IMR-90 (cell line): ENCODE measurements around the gene AQP12A. TPM values are rescaled to one million over a fixed set of nuclear protein-coding genes. Genes with fewer than 3 reads are reported as not detected.

Experiments used
- ATAC-seq: fragments of 200-7000 bp; cut with Tn5 transposase; 2 replicates; pipeline ENCODE4 v1.9.1; 2020; ENCODE audit warnings: low read depth, mild to moderate bottlenecking, moderate library complexity
- BruUV-seq: library from RNA; stranded (reverse); fragments of 400-500 nt; replicated peaks from 2 replicates; lab custom pipeline; 2021; lab: Mats Ljungman, UMichigan
- CTCF ChIA-PET: fragments of 300-600 bp; formaldehyde crosslinking; extraction: SDS; loops from one replicate; lab custom pipeline; 2021; ENCODE audit warnings: antibody characterized with exemption; lab: Yijun Ruan, JAX
- POLR2A ChIA-PET: fragments of 300-600 bp; sonication (Branson Sonifier 250); formaldehyde crosslinking; loops from one replicate; lab custom pipeline; 2022; ENCODE audit warnings: antibody characterized with exemption; ENCODE audit not compliant: unreplicated experiment; lab: Charles Lee
- DNase-seq: peaks from one replicate; pipeline ENCODE4 v3.0.0; 2013
- H2AFZ ChIP-seq: replicated peaks from 2 replicates; pipeline ENCODE3; 2013; ENCODE audit warnings: low read length, mild to moderate bottlenecking; ENCODE audit not compliant: poor library complexity
- H2AK5ac ChIP-seq: 2 replicates; pipeline ENCODE4 v1.6.1; 2013; ENCODE audit warnings: low read depth, low read length, inconsistent platforms
- H2AK9ac ChIP-seq: replicated peaks from 2 replicates; pipeline ENCODE3; 2013; ENCODE audit warnings: mild to moderate bottlenecking, low read depth, low read length, moderate library complexity; ENCODE audit not compliant: poor library complexity
- H2BK120ac ChIP-seq: 2 replicates; pipeline ENCODE4 v1.6.1; 2013; ENCODE audit warnings: low read depth, low read length, inconsistent platforms
- H2BK15ac ChIP-seq: 3 replicates; pipeline ENCODE4 v1.6.1; 2013; ENCODE audit warnings: low read depth, low read length, inconsistent platforms
- H2BK20ac ChIP-seq: 2 replicates; pipeline ENCODE4 v1.6.1; 2013; ENCODE audit warnings: low read depth, mild to moderate bottlenecking, inconsistent platforms, low read length, moderate library complexity
- H2BK5ac ChIP-seq: 2 replicates; pipeline ENCODE4 v1.6.1; 2013; ENCODE audit warnings: mild to moderate bottlenecking, low read depth, low read length, inconsistent platforms; ENCODE audit not compliant: poor library complexity, severe bottlenecking
- H3K14ac ChIP-seq: replicated peaks from 2 replicates; pipeline ENCODE4 v1.6.1; 2013; ENCODE audit warnings: low read depth, low read length, inconsistent platforms
- H3K18ac ChIP-seq: 2 replicates; pipeline ENCODE4 v1.6.1; 2013; ENCODE audit warnings: low read depth, low read length, control low read depth
- H3K23ac ChIP-seq: 2 replicates; pipeline ENCODE4 v1.6.1; 2013; ENCODE audit warnings: low read depth, low read length, inconsistent platforms
- H3K27ac ChIP-seq: 2 replicates; pipeline ENCODE4 v1.5.1; 2013; ENCODE audit warnings: mild to moderate bottlenecking, control low read depth, low read length; ENCODE audit not compliant: insufficient read depth
- H3K27me3 ChIP-seq: 2 replicates; pipeline ENCODE4 v1.6.1; 2013; ENCODE audit warnings: low read length; ENCODE audit not compliant: control insufficient read depth, insufficient read depth
- H3K36me3 ChIP-seq: 2 replicates; pipeline ENCODE4 v1.6.1; 2013; ENCODE audit warnings: low read length, mixed read lengths; ENCODE audit not compliant: control insufficient read depth, insufficient read depth
- H3K4ac ChIP-seq: 2 replicates; pipeline ENCODE4 v1.6.1; 2013; ENCODE audit warnings: low read depth, low read length, inconsistent platforms
- H3K4me1 ChIP-seq: 2 replicates; pipeline ENCODE4 v1.6.1; 2013; ENCODE audit warnings: low read length, mixed read lengths; ENCODE audit not compliant: control insufficient read depth, insufficient read depth
- H3K4me2 ChIP-seq: 2 replicates; pipeline ENCODE4 v1.6.1; 2013; ENCODE audit warnings: low read depth, mild to moderate bottlenecking, control low read depth, low read length, moderate library complexity
- H3K4me3 ChIP-seq: 2 replicates; pipeline ENCODE4 v1.5.1; 2013; ENCODE audit warnings: low read depth, mild to moderate bottlenecking, control low read depth, low read length, moderate library complexity; ENCODE audit not compliant: insufficient read depth
- H3K56ac ChIP-seq: 2 replicates; pipeline ENCODE4 v1.6.1; 2013; ENCODE audit warnings: low read length, inconsistent platforms; ENCODE audit not compliant: insufficient read depth; ENCODE audit errors: extremely low read depth
- H3K79me1 ChIP-seq, 2 experiments: 2 replicates each; pipeline ENCODE4 v1.6.1; 2013; ENCODE audit warnings: low read length in 2 of 2, inconsistent platforms in 1 of 2, low read depth in 1 of 2
- H3K9ac ChIP-seq: 2 replicates; pipeline ENCODE4 v1.6.1; 2013; ENCODE audit warnings: low read depth, low read length, control low read depth
- H3K9me1 ChIP-seq: 2 replicates; pipeline ENCODE4 v1.6.1; 2013; ENCODE audit warnings: low read length, inconsistent platforms; ENCODE audit not compliant: insufficient read depth
- H3K9me3 ChIP-seq: 2 replicates; pipeline ENCODE4 v1.6.1; 2013; ENCODE audit warnings: low read length; ENCODE audit not compliant: control insufficient read depth, insufficient read depth
- H4K20me1 ChIP-seq: 2 replicates; pipeline ENCODE4 v1.6.1; 2013; ENCODE audit warnings: low read length, inconsistent platforms; ENCODE audit not compliant: insufficient read depth
- H4K5ac ChIP-seq: 2 replicates; pipeline ENCODE4 v1.6.1; 2013; ENCODE audit warnings: mild to moderate bottlenecking, low read depth, low read length, control low read depth
- H4K8ac ChIP-seq, 2 experiments: 2 replicates each; pipeline ENCODE4 v1.6.1; 2013; ENCODE audit warnings: low read depth in 2 of 2, low read length in 2 of 2, control low read depth in 1 of 2, inconsistent platforms in 1 of 2
- H4K91ac ChIP-seq: 2 replicates; pipeline ENCODE4 v1.6.1; 2013; ENCODE audit warnings: low read depth, low read length, inconsistent platforms; ENCODE audit not compliant: insufficient read depth
- MAZ ChIP-seq: IDR thresholded peaks from 2 replicates; pipeline ENCODE4 v1.6.1; 2012; ENCODE audit warnings: low read depth, mild to moderate bottlenecking, low read length, improper control_type of control experiment, moderate library complexity, borderline replicate concordance
- RCOR1 ChIP-seq: IDR thresholded peaks from 2 replicates; pipeline ENCODE4 v1.6.1; 2012; ENCODE audit warnings: mild to moderate bottlenecking, low read length, improper control_type of control experiment; ENCODE audit not compliant: insufficient replicate concordance
- RFX5 ChIP-seq: IDR thresholded peaks from 2 replicates; pipeline ENCODE4 v1.8.0; 2012; ENCODE audit warnings: low read depth, mild to moderate bottlenecking, low read length, moderate library complexity
- SMC3 ChIP-seq: fragments of 150-350 bp; IDR thresholded peaks from 2 replicates; pipeline ENCODE4 v1.6.1; 2016; ENCODE audit warnings: low read depth, mild to moderate bottlenecking, antibody characterized with exemption, low read length, moderate library complexity
- WGBS, 2 experiments: methylation state at CpG; one replicate each; pipeline versions ENCODE4 v1.1.5 to v1.1.7; 2013; ENCODE audit warnings: missing lambda C conversion rate in 2 of 2; ENCODE audit not compliant: insufficient read length in 1 of 2; ENCODE audit errors: extremely low coverage in 2 of 2; 5-methylcytosine and 5-hydroxymethylcytosine counted together
- dilution Hi-C: fragments of 300-500 bp; cut with HindIII; formaldehyde crosslinking; loops from one replicate; pipeline ENCODE4 v1.14.3; 2018; ENCODE audit warnings: low sequenced_read_pairs; ENCODE audit not compliant: unreplicated experiment
- in situ Hi-C: fragments of 300-500 bp; cut with MboI; formaldehyde crosslinking; loops from 3 replicates; pipeline ENCODE4 v1.14.3; 2019; ENCODE audit warnings: low sequenced_read_pairs, inconsistent platforms, mixed read lengths
- intact Hi-C: fragments of 100-400 bp; cut with micrococcal nuclease; formaldehyde crosslinking; loops from 2 replicates; pipeline ENCODE4 v1.10.0; 2022
- polyA plus RNA-seq, 3 experiments: library from polyadenylated mRNA; depleted of rRNA; stranded (reverse); fragments of >200 nt; gene quantifications; 2 replicates each; pipeline ENCODE4 v1.2.3, GENCODE V29; 2012; ENCODE audit warnings: low replicate concordance in 1 of 3
- total RNA-seq: library from RNA; depleted of rRNA; stranded (reverse); fragments of >200 nt; gene quantifications from 2 replicates; pipeline ENCODE4 v1.2.3, GENCODE V29; 2012
- TF ChIP-seq, protein P1 (sequence below): fragments of 150-350 bp; IDR thresholded peaks from 2 replicates; pipeline ENCODE4 v1.6.1; 2017; ENCODE audit warnings: mild to moderate bottlenecking, antibody characterized with exemption, low read length, low read depth

AQP12A gene
- total and polyA plus RNA-seq, 2 of the 4 experiments (the other 2 are of a cell fraction), result not detected

- no peak overlapping the region for H2AK9ac ChIP-seq
- no peak overlapping the region for H3K4ac ChIP-seq
- no peak overlapping the region for H2BK15ac ChIP-seq
- no peaks in the 10 kb centered on the region for H3K9me1 ChIP-seq
- in situ Hi-C loops, result no loop called here
- H4K20me1 ChIP-seq, result no peaks in the 10 kb centered on the region; the same call in 1 of the 2 replicates
- H3K18ac ChIP-seq, result no peak overlapping the region
- no peak for DNase-seq
- no peaks in the 10 kb centered on the region for H3K79me1 ChIP-seq
- H3K4me3 ChIP-seq, result no peak overlapping the region
- H3K9me3 ChIP-seq, result no peaks in the 10 kb centered on the region
- CTCF ChIA-PET, result no interaction called here
- H2AK5ac ChIP-seq, result no peak overlapping the region
- POLR2A ChIA-PET, result no interaction called here
- H3K36me3 ChIP-seq, result no peaks in the 10 kb centered on the region
- H3K4me1 ChIP-seq, result no peaks in the 10 kb centered on the region; the same call in 1 of the 2 replicates
- H3K4me2 ChIP-seq, result no peak overlapping the region
- H4K8ac ChIP-seq, result no peak overlapping the region
- no peak overlapping the region for H2BK120ac ChIP-seq
- no peak overlapping the region for H3K56ac ChIP-seq
- H3K9ac ChIP-seq, result no peak overlapping the region
- no peak overlapping the region for H4K5ac ChIP-seq
- WGBS, 2 experiments, result 61% methylated on average over 4 of the region's 14 CpGs; no CpG with 5 or more reads in 1 of the 2 experiments
- ATAC-seq, result no peak
- dilution Hi-C loops, result no loop called here
- H2AFZ ChIP-seq, result no peak overlapping the region
- no peak for TF ChIP-seq RFX5
- TF ChIP-seq, protein P1, sequence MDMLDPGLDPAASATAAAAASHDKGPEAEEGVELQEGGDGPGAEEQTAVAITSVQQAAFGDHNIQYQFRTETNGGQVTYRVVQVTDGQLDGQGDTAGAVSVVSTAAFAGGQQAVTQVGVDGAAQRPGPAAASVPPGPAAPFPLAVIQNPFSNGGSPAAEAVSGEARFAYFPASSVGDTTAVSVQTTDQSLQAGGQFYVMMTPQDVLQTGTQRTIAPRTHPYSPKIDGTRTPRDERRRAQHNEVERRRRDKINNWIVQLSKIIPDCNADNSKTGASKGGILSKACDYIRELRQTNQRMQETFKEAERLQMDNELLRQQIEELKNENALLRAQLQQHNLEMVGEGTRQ, result no peak
- TF ChIP-seq MAZ, result no peak
- no peak for TF ChIP-seq RCOR1
- no peak for TF ChIP-seq SMC3
- intact Hi-C loops, result no loop called here
- H3K14ac ChIP-seq, result no peak overlapping the region
- BruUV-seq, result no TSS peak
- no peak overlapping the region for H4K91ac ChIP-seq
- H2BK5ac ChIP-seq, result no peak overlapping the region
- no peak overlapping the region for H3K23ac ChIP-seq
- no peak overlapping the region for H3K27ac ChIP-seq
- H3K27me3 ChIP-seq, result peaks cover 33% of the 10 kb centered on the region
- H2BK20ac ChIP-seq, result no peak overlapping the region
Observed at GRCh38 chr2:240727439-240727838, 35.8 kb downstream of the AQP12A start.
